ENCODE measurements around the gene MYBL2. TPM values are rescaled to one million over a fixed set of nuclear protein-coding genes. Genes with fewer than 3 reads are reported as not detected.

The MYBL2 gene
- total and polyA plus RNA-seq, 10 donors, result 8.2 to 60.0 (median 28.4) TPM

DNA sequence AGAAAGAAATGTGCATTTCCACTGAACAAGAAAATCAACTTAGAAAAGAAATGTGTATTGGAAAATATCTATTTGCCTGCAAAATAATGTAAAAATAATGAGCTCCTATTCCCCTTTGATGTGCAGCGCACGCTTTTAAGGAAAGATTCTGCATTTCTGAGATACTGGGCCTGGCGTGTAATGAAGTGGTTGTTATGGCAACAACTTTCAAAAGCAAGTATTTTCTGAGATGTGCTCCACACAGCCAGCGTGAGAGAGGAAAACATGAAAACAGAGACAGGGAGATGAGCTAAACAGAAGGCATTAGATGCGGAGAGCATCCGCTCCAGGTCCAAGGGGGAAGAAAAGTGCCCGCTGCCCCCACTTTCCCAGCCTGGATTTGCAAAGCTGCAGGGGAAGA is 99.0 kb downstream of the MYBL2 start:
- WGBS, 5 donors, result 68 to 74% (median 73%) methylated on average over 7 of the region's 7 CpGs
- Histone ChIP-seq H3K4me3 (no peak overlapping the region), H3K9me3 (no peaks in the 10 kb centered on the region), H3K36me3 (no peaks in the 10 kb centered on the region), H3K27me3 (replicated peaks in 1 of 7) (peaks cover 0 to 34% (median 0%) of the 10 kb centered on the region in 7 donors), H3K4me1 (no peaks in the 10 kb centered on the region), H3K27ac (no peak overlapping the region)
- TF ChIP-seq, protein P1, sequence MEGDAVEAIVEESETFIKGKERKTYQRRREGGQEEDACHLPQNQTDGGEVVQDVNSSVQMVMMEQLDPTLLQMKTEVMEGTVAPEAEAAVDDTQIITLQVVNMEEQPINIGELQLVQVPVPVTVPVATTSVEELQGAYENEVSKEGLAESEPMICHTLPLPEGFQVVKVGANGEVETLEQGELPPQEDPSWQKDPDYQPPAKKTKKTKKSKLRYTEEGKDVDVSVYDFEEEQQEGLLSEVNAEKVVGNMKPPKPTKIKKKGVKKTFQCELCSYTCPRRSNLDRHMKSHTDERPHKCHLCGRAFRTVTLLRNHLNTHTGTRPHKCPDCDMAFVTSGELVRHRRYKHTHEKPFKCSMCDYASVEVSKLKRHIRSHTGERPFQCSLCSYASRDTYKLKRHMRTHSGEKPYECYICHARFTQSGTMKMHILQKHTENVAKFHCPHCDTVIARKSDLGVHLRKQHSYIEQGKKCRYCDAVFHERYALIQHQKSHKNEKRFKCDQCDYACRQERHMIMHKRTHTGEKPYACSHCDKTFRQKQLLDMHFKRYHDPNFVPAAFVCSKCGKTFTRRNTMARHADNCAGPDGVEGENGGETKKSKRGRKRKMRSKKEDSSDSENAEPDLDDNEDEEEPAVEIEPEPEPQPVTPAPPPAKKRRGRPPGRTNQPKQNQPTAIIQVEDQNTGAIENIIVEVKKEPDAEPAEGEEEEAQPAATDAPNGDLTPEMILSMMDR (IDR thresholded peaks at IDR 0.05 in 8 of 11, conservative IDR thresholded peaks at IDR 0.05 in 3 of 11), result no peak
- intact Hi-C loops (cut with DNase I; ENCODE audit: low total_unique reads), result no loop called here
- no peak for DNase-seq

Other genes with a start within 250 kb of the MYBL2 start
- gene SRSF6, start 209.2 kb upstream of the MYBL2 start, total RNA-seq, result 100 to 1,000 TPM in 4 of 7 donors, 10 to 100 TPM in 3; 68.7 to 161 (median 123) TPM
- gene SRSF6, start 209.2 kb upstream of the MYBL2 start, polyA plus RNA-seq, result 100 to 1,000 TPM in 1 of 3 donors, 10 to 100 TPM in 2; 82.2 to 113 (median 83.7) TPM
- 10 to 100 TPM; 12.1 to 19.1 (median 15.2) TPM for gene L3MBTL1, start 159.4 kb upstream of the MYBL2 start, total RNA-seq
- 1 to 10 TPM; 3.1 to 6.8 (median 5.5) TPM for gene L3MBTL1, start 159.4 kb upstream of the MYBL2 start, polyA plus RNA-seq
- gene SGK2, start 108.1 kb upstream of the MYBL2 start, total RNA-seq, result 1 to 10 TPM in 5 of 7 donors, under 1 TPM in 2; 0.50 to 3.1 (median 1.2) TPM
- gene SGK2, start 108.1 kb upstream of the MYBL2 start, polyA plus RNA-seq, result under 1 TPM; 0.54 to 0.65 (median 0.55) TPM
- gene IFT52, start 76.2 kb upstream of the MYBL2 start, total RNA-seq, result 10 to 100 TPM; 15.4 to 26.4 (median 23.3) TPM
- 10 to 100 TPM; 14.4 to 16.4 (median 15.9) TPM for gene IFT52, start 76.2 kb upstream of the MYBL2 start, polyA plus RNA-seq
- gene GTSF1L, start 59.9 kb downstream of the MYBL2 start, total RNA-seq, result under 1 TPM in 2 of 7 donors, not detected in 5; 0.40 to 0.46 TPM
- gene GTSF1L, start 59.9 kb downstream of the MYBL2 start, polyA plus RNA-seq, result 1 to 10 TPM in 2 of 3 donors, under 1 TPM in 1; 0.90 to 3.0 (median 1.7) TPM
- gene TOX2, start 247.7 kb downstream of the MYBL2 start, total RNA-seq, result 1 to 10 TPM; 1.1 to 6.4 (median 5.3) TPM
- 1 to 10 TPM; 3.4 to 4.9 (median 3.5) TPM for gene TOX2, start 247.7 kb downstream of the MYBL2 start, polyA plus RNA-seq

All from spleen (tissue), 11 donors.